K562 (cell line): ENCODE results near the gene CEP350. TPM values are rescaled to one million over a fixed set of nuclear protein-coding genes. Genes with fewer than 3 reads are reported as not detected.

Experiments used
- FOXJ3 ChIP-seq: sonication (generic); formaldehyde crosslinking; IDR thresholded peaks from 2 replicates; pipeline ENCODE4 v1.4.0; 2020; ENCODE audit warnings: mild to moderate bottlenecking, missing genetic modification reagents
- KAT7 ChIP-seq: sonication (generic); formaldehyde crosslinking; IDR thresholded peaks from 2 replicates; pipeline ENCODE4 v1.8.0; 2022; ENCODE audit warnings: missing genetic modification reagents, mild to moderate bottlenecking, borderline replicate concordance
- NCOA6 ChIP-seq: fragments of 450-650 bp; IDR thresholded peaks from 2 replicates; pipeline ENCODE4 v1.6.1; 2017; ENCODE audit warnings: mild to moderate bottlenecking
- ZNF695 ChIP-seq: fragments of 450-650 bp; formaldehyde crosslinking; IDR thresholded peaks from 2 replicates; pipeline ENCODE4 v1.4.0; 2020; ENCODE audit warnings: mild to moderate bottlenecking, moderate library complexity
- polyA plus RNA-seq, 8 experiments: library from polyadenylated mRNA; depleted of rRNA in 4 of 8; stranded (reverse) in 5 of 8; unstranded in 3 of 8; fragments of >200 nt; fragmentation: Nextera tagmentation in 2 of 8; fragmentation: Illumina TruSeq in 1 of 8; extraction: Ambion mirVana in 2 of 8; extraction: Trizol in 1 of 8; gene quantifications; 2 replicates each; pipeline versions ENCODE4 v1.2.1 to v1.2.3, GENCODE V29; 2011 to 2014; ENCODE audit warnings: inconsistent platforms in 1 of 8, missing spikeins in 1 of 8
- total RNA-seq, 7 experiments: library from RNA; depleted of rRNA in 6 of 7; stranded (reverse); fragments of >200 nt in 6 of 7; fragmentation: Illumina TruSeq in 2 of 7; extraction: Trizol in 2 of 7; gene quantifications; 2 replicates each; pipeline versions ENCODE4 v1.2.1 to v1.2.3, GENCODE V29; 2011 to 2021; ENCODE audit warnings: low replicate concordance in 1 of 7
- TF ChIP-seq, protein P1 (sequence below): conservative IDR thresholded peaks from 2 replicates; pipeline ENCODE4 v1.6.1; 2011; ENCODE audit warnings: low read depth, mild to moderate bottlenecking, low read length; ENCODE audit not compliant: control insufficient read depth
- TF ChIP-seq, protein P2 (sequence below), 2 experiments: fragments of 450-650 bp in 1 of 2; sonication (generic) in 1 of 2; formaldehyde crosslinking in 1 of 2; IDR thresholded peaks in 1 of 2; conservative IDR thresholded peaks in 1 of 2; 2 replicates each; pipeline versions ENCODE4 v1.6.1 to v1.8.1; 2016 to 2023; ENCODE audit warnings: mild to moderate bottlenecking in 2 of 2, moderate library complexity in 2 of 2, inconsistent platforms in 1 of 2, missing genetic modification reagents in 1 of 2
- TF ChIP-seq, protein P3 (sequence below): sonication (generic); formaldehyde crosslinking; IDR thresholded peaks from 2 replicates; pipeline ENCODE4 v1.9.0; 2022; ENCODE audit warnings: mild to moderate bottlenecking, missing genetic modification reagents
- TF ChIP-seq, protein P4 (sequence below): fragments of 250-450 bp; sonication (Bioruptor Pico); IDR thresholded peaks from 2 replicates; pipeline ENCODE4 v1.4.0; 2020; ENCODE audit warnings: mild to moderate bottlenecking, moderate library complexity, borderline replicate concordance
- TF ChIP-seq, protein P5 (sequence below), 2 experiments: fragments of 450-650 bp in 1 of 2; sonication (generic) in 1 of 2; formaldehyde crosslinking in 1 of 2; IDR thresholded peaks; 2 replicates each; pipeline versions ENCODE4 v1.7.1 to v1.9.0; 2016 to 2022; ENCODE audit warnings: inconsistent platforms in 1 of 2, mild to moderate bottlenecking in 1 of 2, missing genetic modification reagents in 1 of 2

The CEP350 gene
- total and polyA plus RNA-seq, 9 of the 15 experiments (the other 6 are each of a cell fraction or from before 2014, with no cell fraction given) = 8.3 to 64.3 (median 28.0) TPM

DNA sequence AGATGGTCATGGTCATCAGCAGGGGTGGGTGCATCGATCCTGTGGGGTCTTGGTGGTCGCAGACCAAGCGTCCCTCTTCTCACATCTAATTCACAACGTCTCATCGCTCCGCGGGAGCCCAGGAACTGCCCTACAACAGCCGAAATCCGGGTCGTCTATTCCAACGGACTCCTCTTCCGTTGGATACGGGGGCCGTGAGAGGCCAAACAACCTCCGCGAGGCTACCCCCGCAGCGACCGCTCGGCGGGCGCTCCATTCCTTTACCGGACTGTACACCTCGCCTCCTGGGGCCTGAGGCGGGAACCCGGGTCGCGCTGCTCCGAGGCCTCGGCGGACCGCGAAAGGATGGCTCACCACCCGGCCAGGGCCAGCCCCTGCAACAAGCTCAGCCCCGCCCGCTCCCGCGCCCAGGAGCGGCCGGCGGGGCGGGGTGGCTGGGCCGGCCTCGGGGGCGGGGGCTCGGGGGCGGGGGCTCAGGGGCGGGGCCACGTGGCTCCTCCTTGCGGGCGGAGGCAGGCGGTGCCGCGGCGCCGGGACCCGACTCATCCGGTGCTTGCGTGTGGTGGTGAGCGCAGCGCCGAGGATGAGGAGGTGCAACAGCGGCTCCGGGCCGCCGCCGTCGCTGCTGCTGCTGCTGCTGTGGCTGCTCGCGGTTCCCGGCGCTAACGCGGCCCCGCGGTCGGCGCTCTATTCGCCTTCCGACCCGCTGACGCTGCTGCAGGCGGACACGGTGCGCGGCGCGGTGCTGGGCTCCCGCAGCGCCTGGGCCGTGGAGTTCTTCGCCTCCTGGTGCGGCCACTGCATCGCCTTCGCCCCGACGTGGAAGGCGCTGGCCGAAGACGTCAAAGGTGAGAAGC is 199.9 kb downstream of the CEP350 start, which contains the start of gene QSOX1 (continued):
- TF ChIP-seq, protein P1, sequence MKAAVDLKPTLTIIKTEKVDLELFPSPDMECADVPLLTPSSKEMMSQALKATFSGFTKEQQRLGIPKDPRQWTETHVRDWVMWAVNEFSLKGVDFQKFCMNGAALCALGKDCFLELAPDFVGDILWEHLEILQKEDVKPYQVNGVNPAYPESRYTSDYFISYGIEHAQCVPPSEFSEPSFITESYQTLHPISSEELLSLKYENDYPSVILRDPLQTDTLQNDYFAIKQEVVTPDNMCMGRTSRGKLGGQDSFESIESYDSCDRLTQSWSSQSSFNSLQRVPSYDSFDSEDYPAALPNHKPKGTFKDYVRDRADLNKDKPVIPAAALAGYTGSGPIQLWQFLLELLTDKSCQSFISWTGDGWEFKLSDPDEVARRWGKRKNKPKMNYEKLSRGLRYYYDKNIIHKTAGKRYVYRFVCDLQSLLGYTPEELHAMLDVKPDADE = peak; percentile 81; the same call in 1 of the 2 replicates
- TF ChIP-seq FOXJ3 (CRISPR knock-in tag) (0 out of 2 replicates have a peak, but pooled peaks have one; percentile 27), KAT7 (CRISPR knock-in tag) (0 out of 2 replicates have a peak, but pooled peaks have one; percentile 1), NCOA6 (peak; percentile 63; the same call in 1 of the 2 replicates), ZNF695 (CRISPR knock-in tag) (no peak)
- TF ChIP-seq, protein P2, sequence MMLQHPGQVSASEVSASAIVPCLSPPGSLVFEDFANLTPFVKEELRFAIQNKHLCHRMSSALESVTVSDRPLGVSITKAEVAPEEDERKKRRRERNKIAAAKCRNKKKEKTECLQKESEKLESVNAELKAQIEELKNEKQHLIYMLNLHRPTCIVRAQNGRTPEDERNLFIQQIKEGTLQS (IDR thresholded peaks at IDR 0.05) = no peak
- TF ChIP-seq, protein P2 (CRISPR knock-in tag; conservative IDR thresholded peaks at IDR 0.05) = 0 out of 2 replicates have a peak, but pooled peaks have one; percentile 26
- TF ChIP-seq, protein P3, sequence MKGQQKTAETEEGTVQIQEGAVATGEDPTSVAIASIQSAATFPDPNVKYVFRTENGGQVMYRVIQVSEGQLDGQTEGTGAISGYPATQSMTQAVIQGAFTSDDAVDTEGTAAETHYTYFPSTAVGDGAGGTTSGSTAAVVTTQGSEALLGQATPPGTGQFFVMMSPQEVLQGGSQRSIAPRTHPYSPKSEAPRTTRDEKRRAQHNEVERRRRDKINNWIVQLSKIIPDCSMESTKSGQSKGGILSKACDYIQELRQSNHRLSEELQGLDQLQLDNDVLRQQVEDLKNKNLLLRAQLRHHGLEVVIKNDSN (CRISPR knock-in tag) = peak; percentile 42; the same call in 1 of the 2 replicates
- TF ChIP-seq, protein P4, sequence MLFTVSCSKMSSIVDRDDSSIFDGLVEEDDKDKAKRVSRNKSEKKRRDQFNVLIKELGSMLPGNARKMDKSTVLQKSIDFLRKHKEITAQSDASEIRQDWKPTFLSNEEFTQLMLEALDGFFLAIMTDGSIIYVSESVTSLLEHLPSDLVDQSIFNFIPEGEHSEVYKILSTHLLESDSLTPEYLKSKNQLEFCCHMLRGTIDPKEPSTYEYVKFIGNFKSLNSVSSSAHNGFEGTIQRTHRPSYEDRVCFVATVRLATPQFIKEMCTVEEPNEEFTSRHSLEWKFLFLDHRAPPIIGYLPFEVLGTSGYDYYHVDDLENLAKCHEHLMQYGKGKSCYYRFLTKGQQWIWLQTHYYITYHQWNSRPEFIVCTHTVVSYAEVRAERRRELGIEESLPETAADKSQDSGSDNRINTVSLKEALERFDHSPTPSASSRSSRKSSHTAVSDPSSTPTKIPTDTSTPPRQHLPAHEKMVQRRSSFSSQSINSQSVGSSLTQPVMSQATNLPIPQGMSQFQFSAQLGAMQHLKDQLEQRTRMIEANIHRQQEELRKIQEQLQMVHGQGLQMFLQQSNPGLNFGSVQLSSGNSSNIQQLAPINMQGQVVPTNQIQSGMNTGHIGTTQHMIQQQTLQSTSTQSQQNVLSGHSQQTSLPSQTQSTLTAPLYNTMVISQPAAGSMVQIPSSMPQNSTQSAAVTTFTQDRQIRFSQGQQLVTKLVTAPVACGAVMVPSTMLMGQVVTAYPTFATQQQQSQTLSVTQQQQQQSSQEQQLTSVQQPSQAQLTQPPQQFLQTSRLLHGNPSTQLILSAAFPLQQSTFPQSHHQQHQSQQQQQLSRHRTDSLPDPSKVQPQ (CRISPR knock-in tag) = no peak
- TF ChIP-seq, protein P5, sequence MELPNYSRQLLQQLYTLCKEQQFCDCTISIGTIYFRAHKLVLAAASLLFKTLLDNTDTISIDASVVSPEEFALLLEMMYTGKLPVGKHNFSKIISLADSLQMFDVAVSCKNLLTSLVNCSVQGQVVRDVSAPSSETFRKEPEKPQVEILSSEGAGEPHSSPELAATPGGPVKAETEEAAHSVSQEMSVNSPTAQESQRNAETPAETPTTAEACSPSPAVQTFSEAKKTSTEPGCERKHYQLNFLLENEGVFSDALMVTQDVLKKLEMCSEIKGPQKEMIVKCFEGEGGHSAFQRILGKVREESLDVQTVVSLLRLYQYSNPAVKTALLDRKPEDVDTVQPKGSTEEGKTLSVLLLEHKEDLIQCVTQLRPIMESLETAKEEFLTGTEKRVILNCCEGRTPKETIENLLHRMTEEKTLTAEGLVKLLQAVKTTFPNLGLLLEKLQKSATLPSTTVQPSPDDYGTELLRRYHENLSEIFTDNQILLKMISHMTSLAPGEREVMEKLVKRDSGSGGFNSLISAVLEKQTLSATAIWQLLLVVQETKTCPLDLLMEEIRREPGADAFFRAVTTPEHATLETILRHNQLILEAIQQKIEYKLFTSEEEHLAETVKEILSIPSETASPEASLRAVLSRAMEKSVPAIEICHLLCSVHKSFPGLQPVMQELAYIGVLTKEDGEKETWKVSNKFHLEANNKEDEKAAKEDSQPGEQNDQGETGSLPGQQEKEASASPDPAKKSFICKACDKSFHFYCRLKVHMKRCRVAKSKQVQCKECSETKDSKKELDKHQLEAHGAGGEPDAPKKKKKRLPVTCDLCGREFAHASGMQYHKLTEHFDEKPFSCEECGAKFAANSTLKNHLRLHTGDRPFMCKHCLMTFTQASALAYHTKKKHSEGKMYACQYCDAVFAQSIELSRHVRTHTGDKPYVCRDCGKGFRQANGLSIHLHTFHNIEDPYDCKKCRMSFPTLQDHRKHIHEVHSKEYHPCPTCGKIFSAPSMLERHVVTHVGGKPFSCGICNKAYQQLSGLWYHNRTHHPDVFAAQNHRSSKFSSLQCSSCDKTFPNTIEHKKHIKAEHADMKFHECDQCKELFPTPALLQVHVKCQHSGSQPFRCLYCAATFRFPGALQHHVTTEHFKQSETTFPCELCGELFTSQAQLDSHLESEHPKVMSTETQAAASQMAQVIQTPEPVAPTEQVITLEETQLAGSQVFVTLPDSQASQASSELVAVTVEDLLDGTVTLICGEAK (IDR thresholded peaks at IDR 0.05) = peak; percentile 56
- TF ChIP-seq, protein P5 (CRISPR knock-in tag; IDR thresholded peaks at IDR 0.05) = no peak
